BJ (cell line): ENCODE measurements around the gene ARPIN. TPM values are rescaled to one million over a fixed set of nuclear protein-coding genes. Genes with fewer than 3 reads are reported as not detected.
A peak's percentile ranks its signal among the peaks of the same experiment; 100 is the strongest.
"Not testable (repeated sequence)": the region's sequence is repeated elsewhere in the genome, so short reads cannot be mapped to it uniquely, and the experiment has no call there.

Experiments
- CTCF ChIA-PET: fragments of 350-600 bp; formaldehyde crosslinking; extraction: SDS; loops from one replicate; lab custom pipeline; 2021; ENCODE audit warnings: antibody characterized with exemption, inconsistent platforms; lab: Yijun Ruan, JAX
- POLR2A ChIA-PET: fragments of 300-600 bp; sonication (Branson Sonifier 250); formaldehyde crosslinking; extraction: SDS; loops from one replicate; lab custom pipeline; 2021; ENCODE audit warnings: antibody characterized with exemption; lab: Charles Lee
- DNase-seq: peaks from one replicate; pipeline ENCODE4 v3.0.0-alpha.2; 2011; ENCODE audit warnings: low read depth
- H3K27me3 ChIP-seq: 2 replicates; pipeline ENCODE4 v1.6.0; 2011; ENCODE audit warnings: low read length; ENCODE audit not compliant: control insufficient read depth, insufficient read depth
- H3K36me3 ChIP-seq: 2 replicates; pipeline ENCODE4 v1.5.1; 2011; ENCODE audit warnings: low read length; ENCODE audit not compliant: control insufficient read depth, insufficient read depth
- H3K4me3 ChIP-seq: 2 replicates; pipeline ENCODE4 v1.5.1; 2011; ENCODE audit warnings: low read depth, mild to moderate bottlenecking, control low read depth, low read length
- polyA plus RNA-seq: library from polyadenylated mRNA; depleted of rRNA; stranded (reverse); fragments of >200 nt; gene quantifications from 2 replicates; pipeline ENCODE4 v1.2.3, GENCODE V29; 2011
- TF ChIP-seq, protein P1 (sequence below): IDR thresholded peaks from 2 replicates; pipeline ENCODE4 v1.5.1; 2011; ENCODE audit warnings: low read depth, mild to moderate bottlenecking, control low read depth, inconsistent platforms, low read length, moderate library complexity; ENCODE audit not compliant: insufficient read depth

The ARPIN gene
- polyA plus RNA-seq, 1 experiment, result 11.2 TPM

- 0 out of 2 replicates have a peak, but pooled peaks cover 1% of the 10 kb centered on the region for H3K36me3 ChIP-seq
- no peak overlapping the region for H3K4me3 ChIP-seq
- no peak for DNase-seq
- ChIA-PET CTCF (interaction anchor here (0.9 to 2.5 kb wide), 2 partner anchors 110 to 137 kb away, joined by 3 to 16 read pairs; no protein-coding TSS in a partner anchor), POLR2A (no interaction called here)
- TF ChIP-seq, protein P1, sequence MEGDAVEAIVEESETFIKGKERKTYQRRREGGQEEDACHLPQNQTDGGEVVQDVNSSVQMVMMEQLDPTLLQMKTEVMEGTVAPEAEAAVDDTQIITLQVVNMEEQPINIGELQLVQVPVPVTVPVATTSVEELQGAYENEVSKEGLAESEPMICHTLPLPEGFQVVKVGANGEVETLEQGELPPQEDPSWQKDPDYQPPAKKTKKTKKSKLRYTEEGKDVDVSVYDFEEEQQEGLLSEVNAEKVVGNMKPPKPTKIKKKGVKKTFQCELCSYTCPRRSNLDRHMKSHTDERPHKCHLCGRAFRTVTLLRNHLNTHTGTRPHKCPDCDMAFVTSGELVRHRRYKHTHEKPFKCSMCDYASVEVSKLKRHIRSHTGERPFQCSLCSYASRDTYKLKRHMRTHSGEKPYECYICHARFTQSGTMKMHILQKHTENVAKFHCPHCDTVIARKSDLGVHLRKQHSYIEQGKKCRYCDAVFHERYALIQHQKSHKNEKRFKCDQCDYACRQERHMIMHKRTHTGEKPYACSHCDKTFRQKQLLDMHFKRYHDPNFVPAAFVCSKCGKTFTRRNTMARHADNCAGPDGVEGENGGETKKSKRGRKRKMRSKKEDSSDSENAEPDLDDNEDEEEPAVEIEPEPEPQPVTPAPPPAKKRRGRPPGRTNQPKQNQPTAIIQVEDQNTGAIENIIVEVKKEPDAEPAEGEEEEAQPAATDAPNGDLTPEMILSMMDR, result no peak
- H3K27me3 ChIP-seq, result no peaks in the 10 kb centered on the region
Observed at GRCh38 chr15:89870688-89871288, 42.0 kb downstream of the ARPIN start.

GRCh38 chr15:89870006-89870405 lies 42.7 kb downstream of the ARPIN start:
- TF ChIP-seq, protein P1, result no peak
- no peaks in the 10 kb centered on the region for H3K36me3 ChIP-seq
- POLR2A ChIA-PET, result no interaction called here
- H3K27me3 ChIP-seq, result no peaks in the 10 kb centered on the region
- no peak overlapping the region for H3K4me3 ChIP-seq
- no peak for DNase-seq
- CTCF ChIA-PET, result no interaction called here

- POLR2A ChIA-PET, DNase-seq, H3K4me3 ChIP-seq, CTCF ChIA-PET, H3K36me3 ChIP-seq, H3K27me3 ChIP-seq: not testable (repeated sequence)
Observed at GRCh38 chr15:89869490-89869889, 43.3 kb downstream of the ARPIN start.

DNA sequence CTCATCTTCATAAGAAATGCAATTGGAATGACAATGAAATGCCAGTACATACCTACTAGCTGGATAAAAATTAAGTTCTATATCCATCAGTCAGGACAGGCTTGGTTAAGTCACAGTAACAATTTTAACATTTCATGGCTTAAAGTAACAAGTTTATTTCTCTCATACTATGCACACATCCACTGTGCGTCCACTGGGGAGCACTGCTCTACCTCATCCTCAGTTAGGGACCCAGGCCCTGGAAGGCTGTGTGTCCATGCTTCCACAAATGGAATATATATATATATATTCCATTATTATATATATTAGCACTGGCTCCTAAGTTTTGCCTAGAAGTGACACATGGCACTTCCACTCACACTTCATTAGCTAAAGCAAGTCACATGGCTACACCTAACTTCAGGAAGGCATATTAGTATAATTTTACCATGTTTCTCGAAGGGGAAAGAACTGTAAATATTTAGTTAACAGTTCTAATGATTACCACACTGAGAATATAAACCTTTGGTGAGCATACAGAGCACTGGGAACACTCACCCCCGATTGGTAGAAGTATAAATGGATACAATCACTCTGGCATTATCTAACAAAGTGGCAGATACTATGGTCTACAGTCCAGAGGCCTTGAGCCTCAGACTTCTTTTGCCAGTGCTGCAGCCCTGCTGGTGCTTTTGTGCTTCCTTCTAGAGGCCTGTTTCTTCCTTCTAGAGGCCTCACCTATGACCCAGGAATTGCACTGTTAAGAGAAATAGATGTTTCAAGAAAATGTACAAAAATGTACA lies 47.6 kb downstream of the ARPIN start:
- POLR2A ChIA-PET, result no interaction called here
- DNase-seq, result no peak
- CTCF ChIA-PET, result interaction anchor here (0.7 to 2.1 kb wide), 8 partner anchors 10 to 221 kb away, joined by 3 to 15 read pairs (median 4); partner anchors contain the start of gene MESP2
- H3K4me3 ChIP-seq, result no peak overlapping the region
- H3K27me3 ChIP-seq, result no peaks in the 10 kb centered on the region
- TF ChIP-seq, protein P1, result no peak
- H3K36me3 ChIP-seq, result no peaks in the 10 kb centered on the region

- Histone ChIP-seq H3K36me3 (no peaks in the 10 kb centered on the region), H3K4me3 (no peak overlapping the region), H3K27me3 (no peaks in the 10 kb centered on the region)
- DNase-seq, result no peak
- POLR2A ChIA-PET, result no interaction called here
- TF ChIP-seq, protein P1, result peak; percentile 20; the same call in 1 of the 2 replicates
- CTCF ChIA-PET, result interaction anchor here (1.0 to 2.1 kb wide), 12 partner anchors 11 to 222 kb away, joined by 3 to 15 read pairs (median 4); partner anchors contain the start of gene MESP2
Observed at GRCh38 chr15:89863918-89864317, 48.8 kb downstream of the ARPIN start.
